PFSK-1 (cell line): ENCODE results near the gene NYAP2.

Source experiments
- FOXP2 ChIP-seq: optimal IDR thresholded peaks from 2 replicates; pipeline ENCODE3; 2011; ENCODE audit warnings: borderline replicate concordance, control low read depth, inconsistent platforms; ENCODE audit not compliant: insufficient read depth; ENCODE audit errors: extremely low read length, extremely low read depth
- POLR2AphosphoS5 ChIP-seq: IDR thresholded peaks from 2 replicates; pipeline ENCODE4 v1.6.1; 2012; ENCODE audit warnings: low read depth, mild to moderate bottlenecking, control low read depth, low read length, moderate library complexity
- SIN3A ChIP-seq: IDR thresholded peaks from 2 replicates; pipeline ENCODE4 v1.6.1; 2012; ENCODE audit warnings: mild to moderate bottlenecking, low read length, moderate library complexity, borderline replicate concordance; ENCODE audit not compliant: insufficient read depth

- TF ChIP-seq POLR2AphosphoS5: no peak
- no peak for TF ChIP-seq FOXP2
- no peak for TF ChIP-seq SIN3A
Measured at GRCh38 chr2:225431105-225431863, 31.8 kb downstream of the NYAP2 start.
